GM10847 (cell line): Measurements from ENCODE around the gene PARD3B.

ENCODE experiments used
- POLR2A ChIP-seq: IDR thresholded peaks from 2 replicates; pipeline ENCODE4 v1.6.1; 2011; ENCODE audit not compliant: insufficient read length; ENCODE audit errors: extremely low read depth

PARD3B gene

GRCh38 chr2:205001300-205001966 lies 456.2 kb downstream of the PARD3B start:
- TF ChIP-seq POLR2A, result no peak

- TF ChIP-seq POLR2A, result no peak
These were observed 457.1 kb downstream of the PARD3B start for GRCh38 chr2:205002390-205002789.

DNA sequence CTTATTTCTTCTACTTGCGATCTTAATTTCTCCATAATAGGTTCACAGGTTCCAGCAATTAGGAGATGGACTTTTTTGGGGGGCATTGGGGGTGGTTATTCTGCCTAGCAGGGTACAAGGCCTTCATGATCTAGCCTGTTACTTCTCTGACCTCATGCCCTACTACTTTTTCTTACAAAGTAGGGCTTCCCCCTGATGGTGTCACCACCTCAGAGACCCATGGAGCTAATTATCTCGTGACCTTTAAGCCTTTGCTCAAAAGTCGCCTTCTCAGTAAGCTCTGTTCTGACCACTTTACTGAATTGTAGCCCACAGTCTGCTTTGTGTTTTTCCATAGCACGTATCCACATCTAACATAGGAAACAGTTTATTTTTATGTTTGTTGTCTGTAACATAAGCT lies 458.0 kb downstream of the PARD3B start:
- TF ChIP-seq POLR2A, result no peak

DNA sequence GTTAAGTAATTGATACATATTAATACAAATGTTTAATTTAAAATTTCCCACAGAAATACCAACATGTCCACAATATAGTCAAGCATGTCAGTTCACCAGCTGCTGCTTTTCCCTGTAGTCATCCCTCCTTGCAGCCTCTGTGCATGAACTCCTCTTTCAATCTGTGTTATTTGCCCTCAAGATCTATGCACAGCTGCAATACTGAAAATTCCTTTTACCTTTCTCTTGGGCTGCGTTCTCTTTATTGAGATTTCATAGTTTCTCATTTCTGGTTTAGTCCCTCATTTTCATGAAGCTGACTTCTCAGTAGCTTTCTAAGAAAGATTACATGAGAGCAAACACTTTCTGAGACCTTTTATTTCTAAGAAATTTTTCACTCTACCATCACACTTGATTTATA lies 464.9 kb downstream of the PARD3B start:
- TF ChIP-seq POLR2A, result no peak

GRCh38 chr2:205011031-205011430 lies 465.8 kb downstream of the PARD3B start:
- no peak for TF ChIP-seq POLR2A

DNA sequence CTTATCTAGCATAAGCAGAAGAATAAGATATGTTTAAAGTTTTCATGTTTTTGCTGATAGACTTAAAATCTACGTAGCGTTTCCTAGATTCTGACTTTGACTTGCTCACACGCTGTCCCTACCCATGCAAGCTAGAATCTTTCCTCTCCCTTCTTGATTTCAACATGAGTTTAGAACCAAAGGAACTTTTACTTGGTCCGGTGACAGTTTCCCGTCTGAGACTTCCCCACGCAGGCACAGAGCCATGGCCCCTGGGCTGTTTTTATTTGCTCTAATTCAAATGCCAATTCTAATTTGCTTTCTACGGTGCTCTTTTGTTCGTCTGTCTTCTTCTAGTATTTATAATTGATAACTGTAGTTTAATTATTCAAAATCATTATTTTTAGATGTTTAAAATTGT lies 467.7 kb downstream of the PARD3B start:
- no peak for TF ChIP-seq POLR2A

DNA sequence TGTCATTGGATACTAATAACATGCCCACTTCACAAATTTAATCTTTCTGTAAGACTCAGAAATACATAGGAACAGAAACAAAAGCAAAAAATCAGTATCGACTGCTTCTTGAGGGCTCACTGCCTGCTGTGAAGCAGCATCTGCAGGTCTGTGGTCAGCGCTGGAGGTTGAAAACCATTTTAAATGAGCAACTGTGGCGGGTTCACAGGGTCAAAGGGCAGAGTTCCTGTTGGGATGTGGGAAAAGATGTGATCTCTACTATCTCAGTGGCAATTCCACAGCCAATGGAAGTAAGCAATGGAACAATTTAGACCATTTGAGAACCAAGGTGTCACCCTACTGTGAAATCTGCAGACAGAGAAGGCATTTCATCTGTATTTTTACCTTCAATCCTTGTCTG lies 468.3 kb downstream of the PARD3B start:
- TF ChIP-seq POLR2A, result no peak

DNA sequence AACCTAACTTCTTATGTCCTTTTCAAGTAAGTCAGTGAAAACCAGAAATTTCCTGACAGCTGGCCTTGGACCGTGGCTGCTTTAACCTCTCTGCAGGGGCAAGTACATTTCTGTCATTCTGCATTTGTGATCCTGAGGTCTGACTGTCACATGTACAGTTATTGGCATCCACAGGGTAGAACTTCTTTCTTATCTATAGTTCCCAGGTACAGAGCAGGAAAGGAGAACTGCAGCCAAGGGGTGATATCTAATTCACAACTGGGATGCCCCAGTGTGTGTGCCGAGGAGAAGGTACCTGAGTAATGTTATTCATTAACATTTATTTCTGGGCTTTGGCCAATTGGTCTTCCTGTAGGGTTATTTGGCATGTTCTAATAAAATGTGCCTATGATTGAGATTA lies 468.9 kb downstream of the PARD3B start:
- no peak for TF ChIP-seq POLR2A

DNA sequence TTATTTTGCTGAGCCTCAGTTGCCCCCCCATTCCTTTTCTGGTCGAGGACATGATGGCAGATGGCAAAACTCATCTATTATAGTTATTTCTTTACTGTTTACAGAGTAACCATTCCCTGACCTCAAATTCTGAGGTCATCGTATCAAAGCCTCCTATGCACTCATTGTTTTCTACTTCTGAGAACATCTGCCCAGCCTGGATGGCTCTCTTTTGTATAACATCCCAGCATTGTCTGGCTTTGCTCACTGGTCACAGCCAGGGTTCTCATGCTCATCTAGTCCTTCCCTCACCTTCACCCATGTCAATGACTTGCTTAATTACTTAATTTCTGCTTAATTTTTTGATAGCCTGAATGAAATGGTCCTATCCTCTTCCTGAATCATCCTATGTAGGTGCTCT lies 472.1 kb downstream of the PARD3B start:
- no peak for TF ChIP-seq POLR2A

GRCh38 chr2:205017912-205018311 lies 472.6 kb downstream of the PARD3B start:
- no peak for TF ChIP-seq POLR2A

- no peak for TF ChIP-seq POLR2A
These were observed 475.4 kb downstream of the PARD3B start for GRCh38 chr2:205020673-205021072.

GRCh38 chr2:205022841-205023240 lies 477.6 kb downstream of the PARD3B start:
- TF ChIP-seq POLR2A, result no peak

DNA sequence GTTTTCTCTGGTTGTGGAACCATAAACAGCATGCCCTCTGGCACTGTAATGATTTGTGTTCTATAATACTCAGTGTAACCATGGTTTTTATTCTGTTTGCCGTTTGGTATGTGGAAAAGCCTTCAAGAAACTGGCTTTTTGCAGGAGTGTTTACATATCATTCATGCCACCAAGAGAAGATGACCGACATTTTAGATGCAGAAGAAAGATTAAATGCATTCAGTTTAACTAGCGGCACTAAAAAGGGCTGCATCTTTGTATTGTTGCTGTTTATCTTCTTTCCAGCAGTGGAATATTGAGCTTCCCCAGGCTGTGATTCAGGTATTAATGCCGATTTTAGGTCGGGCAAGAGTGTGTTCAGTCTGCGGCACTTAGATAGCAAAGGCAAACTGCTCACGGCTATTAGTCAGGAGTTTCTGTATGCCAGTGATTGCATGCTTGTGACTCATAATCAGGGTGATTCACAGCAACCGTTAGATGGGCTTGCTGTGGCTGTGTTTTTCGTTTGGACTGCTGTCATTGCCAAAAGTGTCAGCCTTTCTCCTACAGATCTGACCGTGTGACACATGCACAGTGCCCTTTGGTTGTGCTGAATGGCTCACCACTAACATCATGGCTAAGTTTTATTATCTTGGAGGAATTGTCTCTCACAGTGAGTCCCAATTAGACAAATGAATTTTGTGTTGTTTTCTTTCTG lies 479.7 kb downstream of the PARD3B start:
- no peak for TF ChIP-seq POLR2A

DNA sequence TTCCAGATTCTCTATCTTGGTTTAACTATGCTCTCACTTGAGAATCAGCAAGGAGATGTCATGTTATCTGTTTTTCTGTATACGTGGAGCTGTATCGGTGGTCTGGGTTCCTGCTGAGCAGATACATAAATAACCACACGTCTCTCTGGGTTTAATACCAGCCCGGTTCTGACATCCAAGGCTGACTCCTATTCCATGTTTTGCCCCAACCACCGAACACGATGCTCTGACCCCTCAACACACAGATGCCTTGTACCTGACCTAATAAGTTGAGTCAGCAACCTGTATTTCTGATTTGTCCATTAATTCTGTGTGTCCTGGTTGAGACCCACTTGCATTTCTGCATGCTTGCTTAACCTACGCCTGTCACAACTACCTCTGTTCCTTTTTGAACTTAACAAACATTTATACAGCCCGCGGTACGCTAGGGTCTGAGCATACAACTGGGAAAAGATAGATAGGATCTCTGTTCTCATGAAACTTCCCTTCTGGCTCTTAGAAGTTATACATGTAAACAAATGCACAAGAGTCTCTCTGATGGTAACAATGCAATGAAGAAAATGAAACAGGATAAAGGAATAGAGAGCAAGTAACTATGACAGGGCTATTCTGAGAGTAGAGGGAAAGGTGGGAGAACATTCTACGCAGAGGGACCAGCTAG lies 480.4 kb downstream of the PARD3B start:
- no peak for TF ChIP-seq POLR2A

- TF ChIP-seq POLR2A, result no peak
These were observed 485.4 kb downstream of the PARD3B start for GRCh38 chr2:205030695-205031094.

DNA sequence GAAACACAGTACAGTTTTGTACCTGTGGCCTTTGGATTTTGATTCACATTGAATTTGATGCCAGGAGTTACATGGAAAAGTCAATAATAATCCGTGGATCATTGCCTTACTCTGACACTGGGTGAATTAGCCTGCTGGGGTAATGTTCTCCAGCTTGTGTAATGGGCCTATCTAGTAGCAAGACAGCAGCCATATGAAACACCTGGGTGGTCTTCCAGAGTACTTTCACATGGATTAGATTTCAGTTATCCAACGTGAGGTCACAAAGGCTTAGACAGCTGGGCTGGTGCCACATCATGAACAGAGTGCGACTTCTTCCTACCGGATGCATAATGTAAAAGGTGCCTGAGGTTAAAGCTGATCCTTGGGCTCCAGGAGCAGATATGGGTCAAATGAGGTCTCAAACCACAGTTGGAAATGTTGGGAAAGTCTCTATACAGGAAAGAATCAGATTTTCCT lies 486.8 kb downstream of the PARD3B start:
- TF ChIP-seq POLR2A, result no peak

GRCh38 chr2:205033431-205033830 lies 488.2 kb downstream of the PARD3B start:
- no peak for TF ChIP-seq POLR2A

GRCh38 chr2:205034034-205034433 lies 488.8 kb downstream of the PARD3B start:
- TF ChIP-seq POLR2A, result no peak
